NOMO-1 (cell line): Measurements from ENCODE around the gene TMEM271.

Experiments used
- DNase-seq, 2 experiments: peaks; one replicate each; lab custom pipeline; 2025; ENCODE audit not compliant: unreplicated experiment in 2 of 2; lab: John Stamatoyannopoulos, UW

The TMEM271 gene

DNA sequence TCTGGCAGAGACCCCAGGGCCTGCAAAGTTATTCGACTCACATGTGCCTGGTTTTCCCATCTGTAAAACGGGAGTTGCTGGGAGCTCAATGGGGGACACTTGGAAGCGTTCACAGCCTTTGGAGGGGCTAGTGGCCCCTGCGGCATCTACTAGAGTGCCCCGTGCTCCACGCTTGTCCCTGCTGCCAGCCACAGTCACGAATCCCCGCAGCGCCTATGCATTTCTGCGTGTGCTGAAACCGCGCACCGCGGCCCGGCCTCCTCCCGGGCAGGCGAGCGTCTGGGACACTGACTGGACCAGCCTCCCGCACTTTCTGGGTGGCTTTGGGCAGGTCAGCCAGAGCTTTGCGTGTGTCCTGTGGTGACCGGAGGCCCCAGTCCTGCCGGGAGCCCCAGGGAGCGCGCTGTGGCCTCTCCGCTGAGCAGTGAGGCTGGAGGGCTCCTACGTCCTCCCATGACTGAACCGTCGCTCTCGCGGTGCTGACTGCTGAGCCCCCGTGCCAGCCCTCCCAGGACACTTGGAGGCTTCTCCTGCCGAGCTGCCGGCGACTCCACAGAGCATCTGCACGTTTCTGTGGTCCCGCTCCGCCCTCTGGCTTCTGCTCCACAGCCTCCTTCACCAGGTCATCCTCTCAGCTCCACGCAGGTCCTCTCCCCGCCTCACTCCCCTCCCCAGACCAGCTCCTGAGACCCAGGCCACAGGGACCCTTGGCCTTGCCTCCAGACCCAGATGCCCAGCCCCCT, 40.7 kb downstream of the TMEM271 start:
- DNase-seq: no peak

DNA sequence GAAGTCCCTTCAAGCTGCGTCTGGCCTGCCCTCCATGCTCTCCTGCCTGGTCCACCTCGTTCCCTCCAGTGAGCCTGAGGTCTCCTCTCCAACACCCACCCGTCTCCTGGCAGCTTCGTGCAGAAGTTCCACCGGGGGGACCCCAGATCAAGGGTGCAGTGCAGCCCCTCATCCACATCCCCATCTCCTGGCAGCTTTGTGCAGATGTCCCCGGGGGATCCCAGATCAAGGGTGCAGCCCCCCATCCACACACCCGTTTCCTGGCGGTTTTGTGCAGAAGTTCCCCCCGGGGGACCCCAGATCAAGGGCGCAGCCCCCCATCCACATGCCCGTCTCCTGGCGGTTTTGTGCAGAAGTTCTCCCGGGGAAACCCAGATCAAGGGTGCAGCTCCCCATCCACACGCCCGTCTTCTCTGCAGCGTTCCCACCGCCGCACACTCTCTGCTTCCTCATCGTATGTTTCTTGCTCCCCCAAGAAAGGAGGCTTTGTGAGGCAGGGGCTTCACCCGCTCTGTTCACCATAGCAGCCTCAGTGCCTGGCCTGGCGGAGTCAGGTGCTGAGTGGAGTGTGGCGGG, 41.4 kb downstream of the TMEM271 start:
- no peak for DNase-seq

DNA sequence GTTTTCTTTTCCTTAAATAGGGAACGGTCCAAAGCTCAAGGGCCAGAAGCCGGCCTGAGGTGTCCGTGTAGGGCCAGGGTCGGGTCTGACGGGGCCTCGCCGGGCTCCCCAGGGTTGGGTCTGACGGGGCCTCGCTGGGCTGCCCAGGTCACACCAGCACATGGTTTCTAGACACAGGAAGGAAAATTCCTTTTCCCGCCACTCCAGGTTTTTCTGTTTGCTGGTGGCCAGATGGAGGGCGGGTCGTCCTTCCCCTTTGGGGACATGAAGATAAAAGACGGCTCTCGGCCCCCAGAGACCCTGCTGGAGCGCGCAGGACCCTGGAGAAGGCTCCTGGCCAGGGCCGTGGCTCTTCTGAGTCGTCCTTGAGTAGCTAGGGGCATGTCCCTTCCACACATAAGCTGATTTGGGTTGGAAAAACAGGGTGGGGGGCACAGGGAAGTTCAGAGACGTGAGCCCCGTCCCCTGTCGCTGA, 42.0 kb downstream of the TMEM271 start:
- DNase-seq: no peak

GRCh38 chr4:533318-534100, 42.6 kb downstream of the TMEM271 start:
- DNase-seq: no peak

- DNase-seq: no peak
Observed at GRCh38 chr4:532588-533317, 43.3 kb downstream of the TMEM271 start.

GRCh38 chr4:531721-532565, 44.2 kb downstream of the TMEM271 start:
- DNase-seq: no peak

GRCh38 chr4:531076-531475, 45.0 kb downstream of the TMEM271 start:
- no peak for DNase-seq

DNA sequence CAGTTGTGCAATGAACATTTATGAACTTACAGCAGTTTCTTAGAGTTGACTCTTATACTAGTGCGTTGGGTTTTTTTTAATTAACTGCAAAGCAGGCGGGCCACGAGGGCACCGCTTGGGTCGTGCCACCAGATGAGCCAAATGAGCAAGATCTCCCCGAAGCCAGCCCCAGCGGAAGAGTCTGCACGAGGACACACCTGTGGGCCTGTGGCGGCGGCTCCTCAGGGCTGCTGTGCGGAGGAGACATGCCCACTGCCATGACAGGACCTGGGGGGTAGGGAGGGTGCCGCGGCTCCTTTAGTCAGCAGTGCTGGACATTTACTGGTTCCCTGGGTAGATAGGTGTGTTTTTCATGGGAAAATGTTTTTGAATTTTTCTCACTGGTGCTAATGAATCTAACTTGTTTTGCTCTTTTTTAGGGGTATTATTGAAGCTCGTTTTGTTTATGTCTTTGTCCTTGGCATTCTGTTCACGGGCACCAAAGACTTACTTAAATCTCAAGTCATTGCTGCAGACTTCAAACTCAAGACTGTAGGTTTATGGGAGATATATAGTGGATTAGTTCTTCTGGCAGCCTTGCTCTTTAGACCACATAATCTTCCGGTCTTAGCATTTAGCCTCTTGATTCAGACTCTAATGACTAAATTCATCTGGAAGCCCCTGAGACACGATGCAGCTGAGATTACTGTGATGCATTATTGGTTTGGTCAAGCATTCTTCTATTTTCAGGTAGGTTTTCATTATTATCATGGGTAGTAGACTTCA, 45.9 kb downstream of the TMEM271 start:
- DNase-seq: no peak

GRCh38 chr4:529563-529962, 46.5 kb downstream of the TMEM271 start:
- DNase-seq: no peak

GRCh38 chr4:528835-529234, 47.3 kb downstream of the TMEM271 start:
- no peak for DNase-seq

DNA sequence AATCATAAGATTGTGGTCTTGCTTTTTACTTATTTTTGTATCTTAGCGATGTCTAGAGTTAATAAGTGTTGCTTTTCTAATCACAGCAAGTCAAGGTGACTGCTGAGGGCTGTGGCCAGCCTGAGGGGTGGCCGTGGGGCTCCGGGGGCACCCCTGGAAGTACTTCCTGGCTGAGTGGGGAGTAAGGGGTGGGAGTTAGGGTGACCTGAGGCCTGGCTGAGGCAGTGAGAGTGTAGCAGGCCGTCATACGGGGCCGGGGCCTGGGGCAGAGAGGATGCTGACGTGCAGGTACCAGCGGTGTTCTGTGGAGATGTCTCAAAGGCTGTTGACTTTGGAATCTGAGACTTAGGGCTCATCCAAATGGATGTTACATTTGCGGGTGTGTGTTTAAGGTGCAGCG, 47.8 kb downstream of the TMEM271 start:
- DNase-seq: no peak

DNA sequence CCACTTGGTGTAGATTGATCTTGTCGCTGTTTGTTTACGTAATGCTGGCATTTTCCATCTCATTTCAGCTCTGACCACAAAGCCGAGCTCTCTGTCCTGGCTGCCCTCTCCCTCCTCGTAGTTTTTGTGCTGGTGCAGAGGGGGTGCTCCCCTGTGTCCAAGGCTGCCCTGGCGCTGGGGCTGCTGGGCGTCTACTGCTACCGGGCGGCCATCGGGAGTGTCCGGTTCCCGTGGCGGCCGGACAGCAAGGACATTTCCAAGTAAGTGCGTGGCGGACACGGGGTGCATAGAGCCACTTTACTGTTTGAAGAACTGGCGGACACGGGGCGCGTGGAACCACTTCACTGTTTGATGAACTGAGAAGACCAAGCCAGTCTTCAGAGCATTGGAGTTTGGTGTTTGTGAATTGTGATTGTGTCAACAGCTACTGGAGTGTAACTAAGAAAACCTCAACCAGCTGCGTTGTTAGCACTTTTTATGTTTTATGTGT, 49.1 kb downstream of the TMEM271 start:
- no peak for DNase-seq

GRCh38 chr4:526189-526909, 49.7 kb downstream of the TMEM271 start:
- DNase-seq: no peak

- no peak for DNase-seq
Observed at GRCh38 chr4:525660-526059, 50.4 kb downstream of the TMEM271 start.

DNA sequence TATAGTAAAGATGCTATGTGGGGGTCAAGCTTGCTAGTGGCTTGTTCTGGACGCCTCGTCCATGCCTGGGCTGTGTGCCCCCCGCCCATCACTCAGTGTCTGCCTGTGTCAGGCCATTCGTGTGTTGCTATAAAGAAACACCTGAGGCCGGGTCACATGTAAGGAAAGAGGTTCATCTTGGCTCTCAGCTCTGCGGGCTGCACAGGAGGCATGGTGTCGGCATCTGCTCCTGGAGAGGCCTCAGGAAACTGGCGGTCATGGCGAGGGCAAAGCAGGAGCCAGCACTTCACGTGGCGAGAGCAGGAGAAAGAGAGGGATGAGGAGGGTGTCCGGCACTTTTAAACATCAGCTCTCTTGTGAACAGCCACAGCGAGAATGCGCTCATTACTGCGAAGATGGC, 51.9 kb downstream of the TMEM271 start:
- no peak for DNase-seq
